HUDEP-2 (cell line): Measurements from ENCODE around the gene FBN3.
"Not testable (repeated sequence)": the region's sequence is repeated elsewhere in the genome, so short reads cannot be mapped to it uniquely, and the experiment has no call there.

Source experiments
- DNase-seq, 76 experiments: peaks; one replicate each; lab custom pipeline; 2025; ENCODE audit not compliant: unreplicated experiment in 76 of 76; lab: John Stamatoyannopoulos, UW

FBN3 gene

DNA sequence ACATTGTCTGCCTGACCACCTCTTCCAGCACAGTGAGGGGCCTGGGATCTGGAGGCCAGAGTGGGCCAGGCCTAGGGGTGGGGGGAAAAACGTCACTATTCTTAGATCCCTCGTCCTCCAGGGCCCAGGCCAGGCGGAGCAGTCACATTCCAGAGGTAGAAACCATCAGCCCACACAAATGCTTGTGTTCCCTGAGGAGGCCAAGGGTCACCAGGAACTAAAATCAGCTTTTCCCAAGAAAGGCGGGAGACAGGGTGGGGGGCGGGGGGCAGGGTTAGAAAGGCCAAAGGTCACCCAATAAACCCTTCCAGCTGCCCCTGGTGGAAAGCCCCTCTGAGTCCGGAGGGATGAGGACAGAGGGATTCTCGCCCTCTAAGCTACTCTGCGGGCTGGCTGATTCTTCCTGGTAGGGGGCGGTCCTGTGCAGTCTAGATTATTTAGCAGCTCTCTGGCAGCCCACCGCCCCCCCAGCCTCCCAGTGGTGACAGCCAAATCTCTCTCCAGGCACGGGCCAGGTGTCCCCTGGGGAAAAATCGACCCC, 120.4 kb downstream of the FBN3 start:
- no peak for DNase-seq

DNA sequence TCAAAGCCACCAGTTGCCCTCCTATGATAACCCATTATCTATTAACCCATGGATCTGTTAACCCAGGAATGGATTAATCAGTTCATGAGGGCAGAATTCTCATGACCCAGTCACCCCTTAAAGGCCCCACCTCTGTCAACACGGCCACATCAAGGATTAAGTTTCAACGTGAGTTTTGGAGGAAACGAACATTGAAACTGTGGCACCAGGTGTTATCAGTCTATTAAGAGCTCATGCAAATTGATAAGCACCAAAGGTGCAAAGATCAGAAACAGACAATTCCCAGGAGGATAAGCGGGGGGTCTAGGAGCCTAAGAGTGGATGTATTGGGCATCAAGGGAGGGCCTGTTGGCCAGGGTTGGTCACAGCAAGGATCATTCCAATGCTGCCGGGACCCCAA, 124.1 kb downstream of the FBN3 start:
- no peak for DNase-seq

DNA sequence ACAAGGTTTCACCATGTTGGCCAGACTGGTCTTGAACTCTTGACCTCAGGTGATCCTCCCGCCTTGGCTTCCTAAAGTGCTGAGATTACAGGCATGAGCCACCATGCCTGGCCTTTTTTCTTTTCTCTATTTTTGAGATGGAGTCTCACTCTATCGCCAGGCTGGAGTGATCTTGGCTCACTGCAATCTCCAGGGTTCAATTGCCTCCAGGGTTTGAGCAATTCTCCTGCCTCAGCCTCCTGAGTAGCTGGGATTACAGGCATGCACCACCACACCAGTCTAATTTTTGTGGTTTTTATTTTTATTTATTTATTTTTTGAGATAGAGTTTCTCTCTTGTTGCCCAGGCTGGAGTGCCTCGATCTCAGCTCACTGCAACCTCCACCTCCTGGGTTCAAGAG, 125.1 kb downstream of the FBN3 start:
- not testable (repeated sequence) for DNase-seq

DNA sequence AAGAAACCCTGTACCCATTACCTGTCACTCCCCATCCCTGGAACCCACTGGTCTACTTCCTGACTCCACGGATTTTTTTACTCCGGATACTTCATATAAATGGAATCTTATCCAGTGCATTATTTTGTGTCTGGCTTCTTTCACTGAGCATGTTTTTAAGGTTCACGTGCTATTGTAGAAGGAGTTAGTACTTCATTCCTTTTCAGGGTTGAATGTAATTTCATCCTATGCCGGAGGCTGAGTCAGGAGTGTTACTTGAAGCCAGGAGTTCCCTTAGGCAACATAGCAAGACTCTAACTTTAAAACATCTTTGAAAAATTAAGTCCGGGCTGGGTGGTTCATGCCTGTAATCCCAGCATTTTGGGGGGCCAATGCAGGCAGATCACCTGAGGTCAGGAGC, 126.0 kb downstream of the FBN3 start:
- DNase-seq: no peak

DNA sequence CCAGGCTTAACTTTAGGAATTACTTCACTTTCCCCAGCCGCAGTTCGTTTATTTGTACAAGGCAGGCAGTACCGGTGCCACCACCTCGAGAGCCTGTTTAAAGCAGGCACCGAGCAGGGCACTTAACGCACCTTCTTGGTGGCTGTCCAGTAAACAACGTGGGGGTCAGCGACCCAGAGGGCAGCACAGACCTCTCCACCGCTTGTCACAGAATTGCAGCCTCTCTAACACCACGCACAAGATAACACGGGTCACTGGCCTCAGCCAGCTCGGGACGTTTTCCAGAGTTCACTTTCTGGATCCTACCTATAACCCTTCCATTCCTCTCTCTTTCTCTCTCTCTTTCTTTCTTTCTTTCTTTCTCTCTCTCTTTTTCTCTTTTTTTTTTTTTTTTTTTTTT, 127.1 kb downstream of the FBN3 start:
- DNase-seq: no peak

DNA sequence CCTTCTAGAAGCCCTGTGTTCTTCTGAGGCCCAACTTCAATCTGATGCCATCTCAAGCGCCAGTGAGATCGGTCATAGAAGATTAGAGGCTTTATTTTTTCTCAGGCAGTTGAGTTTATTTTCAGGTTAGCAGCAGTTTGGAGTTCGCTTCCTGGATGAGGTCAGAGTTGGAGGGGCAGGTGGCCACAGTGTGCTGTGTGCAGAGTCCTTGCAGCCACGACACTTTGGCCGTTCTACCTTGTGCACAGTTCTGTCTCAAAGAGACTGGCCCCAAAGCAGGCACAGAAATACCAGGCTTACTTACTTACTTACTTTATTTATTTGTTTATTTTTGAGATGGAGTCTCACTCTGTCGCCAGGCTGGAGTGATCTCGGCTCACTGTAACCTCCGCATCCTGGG, 128.0 kb downstream of the FBN3 start:
- DNase-seq: no peak

DNA sequence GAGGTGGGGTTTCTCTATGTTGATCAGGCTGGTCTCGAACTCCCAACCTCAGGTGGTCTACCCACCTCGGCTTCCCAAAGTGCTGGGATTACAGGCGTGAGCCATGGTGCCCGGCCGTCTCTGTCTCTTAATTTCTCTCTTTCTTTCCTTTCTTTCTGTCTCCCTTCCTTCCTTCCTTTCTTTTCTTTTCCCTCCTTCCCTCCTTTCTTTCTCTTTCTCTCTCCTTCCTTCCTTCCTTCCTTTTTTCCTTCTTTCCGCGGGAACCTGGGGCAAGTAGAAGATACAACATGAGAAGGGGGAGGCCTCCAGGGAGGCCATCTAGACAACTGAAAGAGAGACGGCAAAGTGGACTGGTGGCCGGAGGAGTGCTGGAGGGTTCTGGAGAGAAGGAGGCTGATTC, 128.7 kb downstream of the FBN3 start:
- DNase-seq: no peak

DNA sequence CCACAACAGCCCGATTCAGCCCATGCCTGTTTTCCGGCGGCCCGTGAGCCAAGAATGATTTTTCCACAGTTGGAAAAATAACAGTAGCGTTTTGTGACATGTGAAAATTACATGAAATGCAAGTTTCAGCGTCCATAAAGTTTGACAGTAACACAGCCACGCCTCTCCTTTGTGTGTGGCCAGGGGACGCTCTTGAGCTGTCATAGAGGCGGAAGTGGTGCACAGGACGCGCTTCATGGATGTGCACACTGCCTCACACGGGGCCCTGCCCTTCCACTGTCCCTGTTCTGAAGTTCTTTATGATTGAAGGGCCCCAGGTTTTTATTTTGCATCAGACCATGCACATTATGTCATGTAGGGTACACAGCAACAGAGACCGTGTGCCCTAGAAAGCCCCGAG, 131.6 kb downstream of the FBN3 start:
- DNase-seq: peak in 51 of 76 experiments; percentile 12 to 70 (median 40)
